ENCODE data around the gene EGFL8. TPM values are rescaled to one million over a fixed set of nuclear protein-coding genes. Genes with fewer than 3 reads are reported as not detected.

EGFL8 gene
- total and polyA plus RNA-seq, 9 of the 15 experiments (the other 6 are each of a cell fraction or from before 2014, with no cell fraction given): 2.2 to 47.4 (median 14.2) TPM

- Histone ChIP-seq H3K4me3 (no peak overlapping the region), H3K9ac (ENCODE audit: insufficient read depth in 1 of 2, low read depth in 2 of 2, low read length in 2 of 2) (no peak overlapping the region), H3K9me1 (ENCODE audit: control insufficient read depth, insufficient read depth, low read length) (no peaks in the 10 kb centered on the region), H3K4me2 (ENCODE audit: insufficient read depth, low read length) (no peak overlapping the region), H3K27me3 (ENCODE audit: control insufficient read depth in 2 of 2, insufficient read depth in 2 of 2, low read length in 2 of 2) (no peaks in the 10 kb centered on the region), H3K9me3 (replicated peaks; ENCODE audit: control insufficient read depth, insufficient read depth, low read depth, low read length) (no peaks in the 10 kb centered on the region), H3K27ac (ENCODE audit: extremely low read depth, low read depth, low read length) (no peak overlapping the region), H3K4me1 (replicated peaks in 1 of 2; ENCODE audit: control insufficient read depth in 2 of 2, insufficient read depth in 2 of 2, low read length in 2 of 2) (peaks cover 16 to 30% of the 10 kb centered on the region in 2 experiments), H3K79me2 (ENCODE audit: control insufficient read depth, insufficient read depth, low read length) (peaks cover 5% of the 10 kb centered on the region; the same call in 1 of the 3 replicates), H2AFZ (ENCODE audit: low read depth, low read length) (no peak overlapping the region), H4K20me1 (replicated peaks; ENCODE audit: control insufficient read depth, insufficient read depth, low read length) (no peaks in the 10 kb centered on the region), H3K36me3 (ENCODE audit: control insufficient read depth, insufficient read depth, low read length) (no peaks in the 10 kb centered on the region)
- FAIRE-seq (peak; percentile 11), DNase-seq (ENCODE audit: extremely low read depth in 1 of 4, low spot score in 3 of 4) (no peak), ATAC-seq (no peak)
- ChIA-PET CTCF (ENCODE audit: low intra/inter-chr PET ratio) (no interaction called here), POLR2A (interaction anchor here (2.0 kb wide), 1 partner anchor 9 kb away, joined by 11 read pairs; no protein-coding TSS in a partner anchor)
- in situ Hi-C loops (cut with MboI) (no loop called here), intact Hi-C loops (cut with micrococcal nuclease) (no loop called here)
- WGBS (ENCODE audit: insufficient coverage, low coverage, missing lambda C conversion rate): 92% methylated on average over 4 of the region's 4 CpGs
- BruUV-seq (replicated peaks): no TSS peak
- TF ChIP-seq TRIM24 (IDR thresholded peaks at IDR 0.05) (0 out of 4 replicates have a peak, but pooled peaks of 1 of the 2 experiments have one; percentile 50), ZNF140 (CRISPR knock-in tag; IDR thresholded peaks at IDR 0.05) (no peak), ZZZ3 (IDR thresholded peaks at IDR 0.05) (no peak), KLF16 (IDR thresholded peaks at IDR 0.05) (no peak), ILF3 (IDR thresholded peaks at IDR 0.05; ENCODE audit: borderline replicate concordance) (no peak), ZNF586 (CRISPR knock-in tag; conservative IDR thresholded peaks at IDR 0.05) (no peak), TEAD4 (IDR thresholded peaks at IDR 0.05; ENCODE audit: low read length) (no peak), TEAD4 (CRISPR knock-in tag; IDR thresholded peaks at IDR 0.05; ENCODE audit: borderline replicate concordance) (no peak), ZFP36 (IDR thresholded peaks at IDR 0.05; ENCODE audit: low read depth, low read length, partially characterized antibody) (no peak), TEAD2 (tag; IDR thresholded peaks at IDR 0.05) (no peak), CTCF (IDR thresholded peaks at IDR 0.05 in 2 of 3, conservative IDR thresholded peaks at IDR 0.05 in 1 of 3; ENCODE audit: insufficient read depth in 2 of 3, low read depth in 1 of 3, low read length in 3 of 3) (peak in 2 of 3 experiments; percentile 8 to 19; a peak in 1 of 6 replicates), NBN (IDR thresholded peaks at IDR 0.05; ENCODE audit: low read depth) (no peak), HDAC3 (IDR thresholded peaks at IDR 0.05; ENCODE audit: borderline replicate concordance, partially characterized antibody) (no peak), HDGF (IDR thresholded peaks at IDR 0.05) (no peak), TRIM28 (IDR thresholded peaks at IDR 0.05) (peak; percentile 46; the same call in 1 of the 2 replicates), E4F1 (CRISPR knock-in tag; IDR thresholded peaks at IDR 0.05; ENCODE audit: borderline replicate concordance) (no peak), STAG1 (CRISPR knock-in tag; IDR thresholded peaks at IDR 0.05; ENCODE audit: borderline replicate concordance) (no peak), NELFE (IDR thresholded peaks at IDR 0.05; ENCODE audit: insufficient read depth, insufficient read length) (no peak), SMARCB1 (IDR thresholded peaks at IDR 0.05; ENCODE audit: insufficient read length, low read depth) (no peak), KHSRP (IDR thresholded peaks at IDR 0.05) (no peak), ZSCAN29 (IDR thresholded peaks at IDR 0.05) (no peak)
Measured at GRCh38 chr6:32147401-32148132, 16.8 kb upstream of the EGFL8 start.

All from K562 (cell line).